HG03039 (cell line): ENCODE measurements around the gene PSMD13.

Source experiments
- ATAC-seq: cut with Tn5 transposase; IDR thresholded peaks from one replicate; pipeline ENCODE4 v1.9.1; 2021; ENCODE audit warnings: mild to moderate bottlenecking, moderate library complexity; ENCODE audit not compliant: unreplicated experiment

The PSMD13 gene

DNA sequence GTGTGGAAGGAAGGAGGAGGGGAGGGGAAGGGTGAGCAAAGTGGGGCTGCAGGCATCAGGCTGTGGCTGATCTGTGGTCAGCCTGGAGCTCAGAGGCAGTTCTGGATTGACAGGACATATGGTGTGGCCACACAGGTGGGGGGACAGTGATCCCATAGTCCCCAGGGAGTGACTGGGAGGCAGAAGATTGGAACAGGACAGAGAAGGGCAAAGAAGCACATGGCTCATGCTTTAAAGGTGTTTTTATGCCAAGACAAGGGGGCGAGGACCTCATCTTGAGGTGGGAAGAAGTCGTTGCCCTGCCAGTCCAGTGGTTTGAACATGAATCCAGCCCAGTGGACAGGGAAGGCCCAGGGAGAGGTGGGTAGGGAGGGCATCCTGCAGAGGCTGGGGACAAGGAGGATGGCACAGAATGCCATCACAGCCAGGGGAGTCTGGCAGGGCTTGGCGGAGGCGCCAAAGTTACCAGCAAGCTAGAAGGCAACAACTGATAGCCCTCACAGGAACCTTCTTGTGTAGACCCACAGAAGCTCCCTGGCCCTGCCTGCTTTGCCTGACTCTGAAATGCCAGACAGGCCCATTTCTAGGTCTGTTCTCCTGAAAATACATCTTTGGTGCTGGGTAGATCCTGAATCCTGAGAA, 32.7 kb upstream of the PSMD13 start:
- ATAC-seq: no peak

DNA sequence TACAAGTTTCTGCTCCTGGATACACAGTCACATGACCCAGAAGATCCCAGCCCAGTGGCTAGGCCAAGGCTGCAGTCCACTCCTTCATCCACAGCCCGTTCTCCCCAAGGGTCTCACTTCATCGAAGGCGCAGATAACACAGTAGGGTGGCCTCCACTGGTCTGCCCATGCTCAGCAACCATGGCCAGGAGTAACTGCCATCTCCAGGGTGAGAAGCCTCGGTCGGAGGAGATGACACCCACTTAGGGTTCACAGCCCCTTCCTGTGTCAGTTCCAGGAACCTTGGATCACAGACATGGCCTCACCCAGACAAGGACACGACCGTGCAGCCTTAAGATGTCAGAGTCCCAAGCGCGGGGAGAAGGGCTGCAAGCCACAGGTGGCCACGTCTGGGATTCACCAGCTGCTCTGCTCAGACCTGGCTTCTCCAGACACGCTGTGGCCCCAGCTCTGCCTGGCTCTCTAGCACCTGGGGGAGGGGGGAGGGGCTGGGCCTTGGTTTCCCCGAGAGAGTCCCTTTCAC, 32.1 kb upstream of the PSMD13 start:
- ATAC-seq: no peak

DNA sequence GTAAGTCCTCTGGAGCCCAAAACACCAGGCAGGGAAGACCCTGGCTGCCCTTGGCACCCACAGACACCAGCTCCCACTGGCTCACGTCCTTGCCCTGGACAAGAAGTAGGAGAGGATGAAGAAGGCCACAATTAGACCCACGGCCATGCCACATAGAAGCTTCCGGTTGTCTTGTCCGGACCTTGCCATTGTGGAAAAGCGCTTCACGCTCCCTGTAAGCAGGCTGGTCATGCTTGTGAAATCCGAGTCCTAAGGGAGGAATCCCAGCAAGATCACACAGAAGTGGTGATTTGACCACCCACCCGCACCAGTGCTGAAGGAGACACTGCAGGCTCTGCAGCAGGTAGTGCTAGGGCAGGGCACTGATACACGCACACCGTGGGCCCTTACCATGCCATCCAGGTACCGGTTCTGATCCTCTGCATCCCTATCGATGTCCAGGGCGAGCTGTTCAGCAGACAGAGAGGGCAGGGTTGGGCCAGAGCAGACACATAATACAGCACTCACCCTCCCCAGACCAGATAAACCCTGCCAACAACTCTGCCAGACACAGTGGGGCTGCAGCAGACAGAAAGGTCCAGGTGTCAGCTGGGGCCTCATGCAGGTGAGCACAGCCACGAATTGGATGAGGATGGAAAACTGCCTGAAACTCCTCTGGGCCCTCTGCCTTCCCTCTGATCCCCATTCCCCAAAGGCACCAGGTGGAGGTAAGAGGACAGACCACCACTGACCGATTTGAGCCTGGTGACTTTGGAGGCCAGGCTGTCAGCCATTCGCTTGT, 31.4 kb upstream of the PSMD13 start:
- ATAC-seq: no peak

GRCh38 chr11:206002-206384, 30.8 kb upstream of the PSMD13 start:
- ATAC-seq: no peak

- peak; percentile 21 for ATAC-seq
These were observed 30.1 kb upstream of the PSMD13 start for GRCh38 chr11:206526-207207.

DNA sequence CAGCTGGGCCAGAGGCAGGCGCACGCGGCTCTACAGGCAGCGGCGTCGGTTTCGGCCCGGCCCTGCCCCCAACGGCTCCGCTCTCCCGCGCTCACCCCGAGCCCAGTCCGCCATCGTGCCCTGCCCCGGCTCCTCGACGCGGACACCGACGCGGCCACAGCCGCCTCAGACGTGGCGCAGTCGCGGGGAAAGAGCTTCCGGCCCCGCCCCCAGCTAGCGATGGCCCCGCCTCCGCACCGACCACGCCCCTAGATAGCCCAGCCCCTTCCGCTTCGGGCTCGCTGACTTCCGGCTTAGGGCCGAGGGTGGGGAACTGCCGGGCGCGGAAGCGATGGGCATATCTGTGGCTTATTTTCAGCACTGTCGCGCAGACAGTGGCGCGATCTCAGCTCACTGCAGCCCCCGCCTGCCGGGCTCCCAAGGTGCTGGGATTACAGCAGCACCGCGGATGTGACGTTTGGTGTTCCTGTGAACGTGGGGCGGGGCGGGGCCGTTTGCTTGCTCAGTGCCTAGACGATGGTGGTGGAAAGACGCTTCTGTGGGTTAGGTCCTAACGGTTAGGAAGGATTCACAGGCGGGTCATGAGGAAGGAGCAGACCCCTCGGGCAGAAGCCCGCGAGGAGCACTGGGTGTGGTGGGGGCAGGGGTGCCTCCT, 29.4 kb upstream of the PSMD13 start, which contains the start of the genes BET1L and RIC8A:
BET1L (minus strand) TSS at position 192 of the 655 bp plus-strand sequence; CDS start at position 114, 78 bp downstream.
RIC8A (plus strand) TSS at position 501 of the 655 bp plus-strand sequence. CDS start 1,147 bp downstream, outside the sequence.
- ATAC-seq: peak; percentile 67

DNA sequence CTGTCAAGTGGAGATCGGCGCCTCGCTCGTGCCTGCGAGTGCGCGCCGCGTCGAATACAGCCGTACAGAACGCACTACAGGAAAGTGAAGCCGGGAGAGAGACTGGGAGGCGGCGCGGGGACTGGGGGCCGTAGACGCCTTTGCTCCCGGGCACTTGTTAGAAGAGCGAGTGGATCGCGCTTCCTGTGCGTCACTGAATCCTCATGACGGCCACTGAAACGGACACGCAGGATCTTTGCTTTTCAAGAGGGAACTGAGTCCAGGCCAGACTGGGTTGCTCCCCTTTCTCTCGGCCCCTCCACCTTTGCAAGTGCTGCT, 29.0 kb upstream of the PSMD13 start:
- no peak for ATAC-seq

GRCh38 chr11:208181-208916, 28.4 kb upstream of the PSMD13 start:
- ATAC-seq: no peak

DNA sequence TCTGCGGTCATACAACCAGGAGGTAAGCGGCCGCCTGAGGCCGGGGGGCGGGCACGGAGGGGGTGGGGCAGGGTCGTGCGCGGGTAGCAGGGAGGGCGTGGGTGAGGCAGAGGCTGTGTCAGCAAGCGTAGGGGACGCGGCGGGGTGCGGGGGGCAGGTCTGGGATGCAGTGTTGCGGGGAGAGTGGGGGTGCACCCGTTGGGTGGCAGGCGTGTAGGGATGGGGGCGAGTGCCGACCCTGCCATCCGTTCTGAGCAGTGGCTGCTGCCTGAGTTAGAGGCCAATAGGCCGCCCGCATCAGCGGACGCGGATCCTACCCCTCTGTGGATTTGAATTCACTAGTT, 27.9 kb upstream of the PSMD13 start:
- no peak for ATAC-seq

DNA sequence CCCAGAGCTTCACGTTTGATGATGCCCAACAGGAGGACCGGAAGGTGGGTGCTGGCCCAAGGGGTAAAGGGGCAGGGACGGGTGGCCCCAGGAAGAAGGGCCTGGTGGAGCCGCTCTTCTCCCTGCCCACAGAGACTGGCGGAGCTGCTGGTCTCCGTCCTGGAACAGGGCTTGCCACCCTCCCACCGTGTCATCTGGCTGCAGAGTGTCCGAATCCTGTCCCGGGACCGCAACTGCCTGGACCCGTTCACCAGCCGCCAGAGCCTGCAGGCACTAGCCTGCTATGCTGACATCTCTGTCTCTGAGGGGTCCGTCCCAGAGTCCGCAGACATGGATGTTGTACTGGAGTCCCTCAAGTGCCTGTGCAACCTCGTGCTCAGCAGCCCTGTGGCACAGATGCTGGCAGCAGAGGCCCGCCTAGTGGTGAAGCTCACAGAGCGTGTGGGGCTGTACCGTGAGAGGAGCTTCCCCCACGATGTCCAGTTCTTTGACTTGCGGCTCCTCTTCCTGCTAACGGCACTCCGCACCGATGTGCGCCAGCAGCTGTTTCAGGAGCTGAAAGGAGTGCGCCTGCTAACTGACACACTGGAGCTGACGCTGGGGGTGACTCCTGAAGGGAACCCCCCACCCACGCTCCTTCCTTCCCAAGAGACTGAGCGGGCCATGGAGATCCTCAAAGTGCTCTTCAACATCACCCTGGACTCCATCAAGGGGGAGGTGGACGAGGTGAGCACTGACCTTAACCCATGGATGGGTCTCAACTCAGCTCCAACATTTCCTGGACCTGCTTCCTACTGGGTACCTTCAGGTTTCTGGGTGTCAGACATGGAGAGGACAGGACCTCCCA, 27.3 kb upstream of the PSMD13 start:
- no peak for ATAC-seq

- no peak for ATAC-seq
These were observed 26.5 kb upstream of the PSMD13 start for GRCh38 chr11:210122-210802.

GRCh38 chr11:210803-211180, 26.0 kb upstream of the PSMD13 start:
- no peak for ATAC-seq

GRCh38 chr11:211295-211694, 25.5 kb upstream of the PSMD13 start:
- ATAC-seq: no peak

GRCh38 chr11:211741-212140, 25.0 kb upstream of the PSMD13 start:
- no peak for ATAC-seq

DNA sequence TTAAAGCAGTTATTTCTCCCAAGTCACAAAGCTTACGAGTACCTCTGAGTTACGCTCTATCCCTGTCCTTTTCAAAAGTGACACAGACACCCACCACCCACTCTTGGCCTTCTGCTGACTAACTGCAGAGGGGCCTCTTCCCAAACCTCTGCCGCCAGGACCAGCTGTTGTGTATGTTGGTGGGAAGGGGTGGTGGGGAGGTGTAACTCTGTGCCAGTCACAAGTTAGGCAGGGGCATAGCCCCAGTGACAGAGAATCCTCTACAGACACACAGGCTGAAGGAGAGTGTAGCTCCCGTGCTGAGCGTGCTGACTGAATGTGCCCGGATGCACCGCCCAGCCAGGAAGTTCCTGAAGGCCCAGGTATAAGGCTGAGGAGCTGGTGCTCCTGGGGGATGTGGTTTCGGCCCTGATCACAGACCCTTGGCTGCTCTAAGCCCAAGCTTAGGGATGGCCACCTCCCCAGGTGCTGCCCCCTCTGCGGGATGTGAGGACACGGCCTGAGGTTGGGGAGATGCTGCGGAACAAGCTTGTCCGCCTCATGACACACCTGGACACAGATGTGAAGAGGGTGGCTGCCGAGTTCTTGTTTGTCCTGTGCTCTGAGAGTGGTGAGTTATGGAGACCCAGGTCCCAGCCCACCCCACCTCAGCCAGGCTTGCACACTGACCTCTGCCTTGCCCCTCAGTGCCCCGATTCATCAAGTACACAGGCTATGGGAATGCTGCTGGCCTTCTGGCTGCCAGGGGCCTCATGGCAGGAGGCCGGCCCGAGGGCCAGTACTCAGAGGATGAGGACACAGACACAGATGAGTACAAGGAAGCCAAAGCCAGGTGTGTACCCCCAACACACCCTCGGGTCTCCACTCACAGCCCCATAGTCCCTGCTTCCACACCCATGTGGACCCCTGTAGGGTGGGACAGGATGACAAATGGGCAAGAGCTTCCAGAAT, 24.4 kb upstream of the PSMD13 start:
- ATAC-seq: no peak

- ATAC-seq: no peak
These were observed 23.7 kb upstream of the PSMD13 start for GRCh38 chr11:213111-213510.

GRCh38 chr11:214083-214482, 22.7 kb upstream of the PSMD13 start:
- no peak for ATAC-seq

DNA sequence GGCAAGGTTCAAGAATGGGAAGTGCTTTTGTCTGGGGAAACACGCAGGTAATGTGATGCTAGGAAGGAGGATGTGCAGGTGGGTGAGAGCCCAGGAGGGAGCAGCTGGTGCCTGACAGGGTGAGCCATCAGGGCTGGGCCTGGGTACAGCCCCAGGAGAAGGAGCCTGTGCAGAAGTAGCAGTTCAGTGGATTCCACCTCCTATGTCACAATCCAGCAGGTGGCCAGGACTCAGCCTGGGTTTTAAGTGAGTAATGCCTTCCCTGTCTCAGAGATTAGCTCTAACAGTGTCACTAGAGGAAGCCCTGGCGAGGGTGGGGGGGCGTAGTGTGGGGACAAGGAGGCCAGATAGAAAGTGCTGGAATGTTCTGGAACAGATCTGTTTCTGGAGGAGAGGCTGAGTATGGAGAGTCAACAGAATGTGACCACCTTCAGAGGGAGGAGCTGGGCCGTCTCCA, 21.2 kb upstream of the PSMD13 start:
- ATAC-seq: no peak
